Transverse colon (tissue), 4 donors: ENCODE results near the gene MS4A12. TPM values are rescaled to one million over a fixed set of nuclear protein-coding genes. Genes with fewer than 3 reads are reported as not detected.
"Not testable (repeated sequence)": the region's sequence is repeated elsewhere in the genome, so short reads cannot be mapped to it uniquely, and the experiment has no call there.

Experiments
- DNase-seq: peaks from one replicate; pipeline ENCODE4 v3.0.0-alpha.2; 2019
- H3K27ac ChIP-seq, 4 donors: fragments of 200-600 bp; sonication (generic); 2 replicates each; pipeline ENCODE4 v1.5.1; 2016 to 2018; ENCODE audit warnings: inconsistent platforms in 4 of 4
- H3K27me3 ChIP-seq: fragments of 200-600 bp; sonication (generic); 2 replicates; pipeline ENCODE4 v1.5.1; 2017; ENCODE audit warnings: inconsistent platforms
- H3K36me3 ChIP-seq, 4 donors: fragments of 200-600 bp; sonication (generic); 2 replicates each; pipeline ENCODE4 v1.5.1; 2017 to 2019; ENCODE audit warnings: inconsistent platforms in 4 of 4
- H3K4me1 ChIP-seq, 4 donors: fragments of 200-600 bp; sonication (generic); 2 replicates each; pipeline ENCODE4 v1.5.1; 2017 to 2020; ENCODE audit warnings: inconsistent platforms in 4 of 4
- H3K4me3 ChIP-seq, 4 donors: fragments of 200-600 bp; sonication (generic); 1 replicate in 1 of 4; 2 replicates in 3 of 4; pipeline versions ENCODE4 v1.5.1 to v1.6.1; 2017 to 2019; ENCODE audit warnings: inconsistent platforms in 4 of 4
- H3K9me3 ChIP-seq, 2 donors: fragments of 200-600 bp; sonication (generic); 2 replicates each; pipeline ENCODE4 v1.5.1; 2017 to 2019; ENCODE audit warnings: inconsistent platforms in 2 of 2
- CTCF ChIP-seq, 5 experiments: fragments of 200-600 bp in 3 of 5; fragments of 450-650 bp in 2 of 5; sonication (generic) in 3 of 5; IDR thresholded peaks; 1 replicate in 2 of 5; 2 replicates in 3 of 5; pipeline ENCODE4 v1.5.1; 2016 to 2017; ENCODE audit warnings: antibody characterized with exemption in 5 of 5, inconsistent platforms in 3 of 5, mild to moderate bottlenecking in 2 of 5, moderate library complexity in 1 of 5
- EP300 ChIP-seq: sonication (generic); formaldehyde crosslinking; IDR thresholded peaks from one replicate; pipeline ENCODE4 v1.6.1; 2017; ENCODE audit warnings: antibody characterized with exemption, low read depth
- POLR2A ChIP-seq: fragments of 450-650 bp; IDR thresholded peaks from one replicate; pipeline ENCODE4 v1.6.1; 2016; ENCODE audit warnings: antibody characterized with exemption, mild to moderate bottlenecking, moderate library complexity
- POLR2AphosphoS5 ChIP-seq, 3 donors: sonication (generic); formaldehyde crosslinking; IDR thresholded peaks; one replicate each; pipeline ENCODE4 v1.6.1; 2016; ENCODE audit warnings: antibody characterized with exemption in 3 of 3
- WGBS, 2 donors: methylation state at CpG; one replicate each; pipeline ENCODE4 v1.1.5; 2018; ENCODE audit warnings: low coverage in 1 of 2; 5-methylcytosine and 5-hydroxymethylcytosine counted together
- in situ Hi-C, 4 donors: fragments of 200-750 bp; cut with MboI; loops; one replicate each; pipeline versions ENCODE4 v1.15.0 to v1.15.1; 2017; ENCODE audit warnings: low sequenced_read_pairs in 3 of 4, low pct_ligation_motif_present in 1 of 4, low pct_unique_long_range_greater_than_20kb in 1 of 4
- intact Hi-C: fragments of 100-400 bp; cut with DNase I; formaldehyde crosslinking; loops from one replicate; pipeline ENCODE4 v1.15.1; 2023; ENCODE audit warnings: low total_unique reads
- total RNA-seq, 4 donors: library from RNA; depleted of rRNA; stranded (reverse); fragments of >200 nt; gene quantifications; one replicate each; pipeline ENCODE4 v1.1.0, GENCODE V29; 2016

Gene MS4A12, protein sequence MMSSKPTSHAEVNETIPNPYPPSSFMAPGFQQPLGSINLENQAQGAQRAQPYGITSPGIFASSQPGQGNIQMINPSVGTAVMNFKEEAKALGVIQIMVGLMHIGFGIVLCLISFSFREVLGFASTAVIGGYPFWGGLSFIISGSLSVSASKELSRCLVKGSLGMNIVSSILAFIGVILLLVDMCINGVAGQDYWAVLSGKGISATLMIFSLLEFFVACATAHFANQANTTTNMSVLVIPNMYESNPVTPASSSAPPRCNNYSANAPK
- total RNA-seq = 100 to 1,000 TPM in 3 of 4 donors, 1 to 10 TPM in 1; 3.8 to 628 (median 426) TPM

GRCh38 chr11:60492488-60493009 is at the start of gene MS4A12:
Gene MS4A12, plus strand, starts transcription at chr11:60492778. Its CDS starts 4,541 bp downstream, at chr11:60497319.
- TF ChIP-seq POLR2A = peak; percentile 62
- no peak for TF ChIP-seq EP300
- TF ChIP-seq POLR2AphosphoS5 (IDR thresholded peaks at IDR 0.05) = peak in 2 of 3 donors; percentile 70 to 87
- no peak for TF ChIP-seq CTCF (IDR thresholded peaks at IDR 0.05)
- Histone ChIP-seq H3K4me1 (peaks cover 0 to 6% (median 2%) of the 10 kb centered on the region in 4 donors), H3K9me3 (no peaks in the 10 kb centered on the region), H3K27me3 (no peaks in the 10 kb centered on the region), H3K36me3 (no peaks in the 10 kb centered on the region), H3K27ac (peak within 1 kb of the TSS; percentile 41 to 67 (median 58)), H3K4me3 (peak within 1 kb of the TSS in 1 of 4 donors; percentile 25)
- 43 to 47% methylated on average over 4 of the region's 4 CpGs for WGBS, 2 donors
- intact Hi-C loops = no loop called here
- in situ Hi-C loops = no loop called here
- no peak for DNase-seq

GRCh38 chr11:60447070-60447469 is 45.5 kb upstream of the MS4A12 start:
- H3K4me3 ChIP-seq = no peak overlapping the region
- in situ Hi-C loops (no loop called here), intact Hi-C loops (no loop called here)
- peaks cover 0 to 6% (median 1%) of the 10 kb centered on the region in 4 donors for H3K4me1 ChIP-seq
- H3K9me3 ChIP-seq = no peaks in the 10 kb centered on the region
- no peak overlapping the region for H3K27ac ChIP-seq
- H3K27me3 ChIP-seq = no peaks in the 10 kb centered on the region
- no peak for DNase-seq
- TF ChIP-seq EP300 (no peak), POLR2A (no peak), CTCF (IDR thresholded peaks at IDR 0.05) (no peak), POLR2AphosphoS5 (IDR thresholded peaks at IDR 0.05) (no peak)
- H3K36me3 ChIP-seq = no peaks in the 10 kb centered on the region

- TF ChIP-seq POLR2A (no peak), POLR2AphosphoS5 (IDR thresholded peaks at IDR 0.05) (no peak), EP300 (no peak), CTCF (IDR thresholded peaks at IDR 0.05) (no peak)
- no peaks in the 10 kb centered on the region for H3K27me3 ChIP-seq
- peaks cover 0 to 6% (median 1%) of the 10 kb centered on the region in 4 donors for H3K4me1 ChIP-seq
- no peaks in the 10 kb centered on the region for H3K9me3 ChIP-seq
- DNase-seq = no peak
- no peak overlapping the region for H3K27ac ChIP-seq
- no peak overlapping the region for H3K4me3 ChIP-seq
- in situ Hi-C loops = no loop called here
- intact Hi-C loops = no loop called here
- H3K36me3 ChIP-seq = no peaks in the 10 kb centered on the region
These were observed 44.7 kb upstream of the MS4A12 start for GRCh38 chr11:60447846-60448245.

DNA sequence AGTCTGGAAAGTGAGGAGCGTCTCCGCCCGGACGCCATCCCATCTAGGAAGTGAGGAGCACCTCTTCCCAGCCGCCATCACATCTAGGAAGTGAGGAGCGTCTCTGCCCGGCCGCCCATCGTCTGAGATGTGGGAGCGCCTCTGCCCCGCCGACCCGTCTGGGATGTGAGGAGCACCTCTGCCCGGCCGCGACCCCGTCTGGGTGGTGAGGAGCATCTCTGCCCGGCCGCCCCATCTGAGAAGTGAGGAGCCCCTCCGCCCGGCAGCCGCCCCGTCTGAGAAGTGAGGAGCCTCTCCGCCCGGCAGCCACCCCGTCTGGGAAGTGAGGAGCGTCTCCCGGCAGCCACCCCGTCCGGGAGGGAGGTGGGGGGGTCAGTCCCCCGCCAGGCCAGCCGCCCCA is 41.4 kb upstream of the MS4A12 start:
- H3K27ac ChIP-seq, H3K9me3 ChIP-seq, H3K27me3 ChIP-seq, H3K4me1 ChIP-seq, H3K36me3 ChIP-seq, in situ Hi-C loops, H3K4me3 ChIP-seq, intact Hi-C loops, DNase-seq: not testable (repeated sequence)
- 97% methylated on average over 13 of the region's 32 CpGs; no CpG with 5 or more reads in 1 of the 2 donors for WGBS, 2 donors

DNA sequence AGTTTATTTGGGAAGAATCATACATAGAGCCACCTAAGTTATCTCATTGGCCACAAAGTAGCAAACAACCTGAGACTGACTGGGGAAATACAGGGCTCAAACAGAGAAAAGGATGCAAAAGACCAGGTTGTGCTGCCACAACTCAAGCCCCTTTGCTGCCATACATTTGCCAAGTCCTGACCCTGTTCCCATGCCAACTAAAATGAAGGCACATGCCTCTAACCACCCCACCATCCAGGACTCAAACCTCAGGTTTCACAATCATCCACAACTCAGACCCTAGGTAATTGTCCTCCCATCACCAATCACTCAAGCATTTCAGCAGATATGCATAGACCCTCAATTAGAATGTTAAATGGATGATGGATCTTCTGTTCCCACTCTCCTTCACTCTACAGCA is 38.4 kb upstream of the MS4A12 start:
- no peak for DNase-seq
- no peak overlapping the region for H3K27ac ChIP-seq
- intact Hi-C loops = no loop called here
- no peak overlapping the region for H3K4me3 ChIP-seq
- no peaks in the 10 kb centered on the region for H3K36me3 ChIP-seq
- H3K9me3 ChIP-seq = no peaks in the 10 kb centered on the region
- no peaks in the 10 kb centered on the region for H3K27me3 ChIP-seq
- TF ChIP-seq POLR2A = no peak
- TF ChIP-seq CTCF (IDR thresholded peaks at IDR 0.05) = no peak
- no peak for TF ChIP-seq EP300
- TF ChIP-seq POLR2AphosphoS5 (IDR thresholded peaks at IDR 0.05) = no peak
- no peaks in the 10 kb centered on the region for H3K4me1 ChIP-seq
- in situ Hi-C loops = no loop called here
